ENCODE measurements around the gene PSME3IP1. TPM values are rescaled to one million over a fixed set of nuclear protein-coding genes. Genes with fewer than 3 reads are reported as not detected.

Gene PSME3IP1
- total RNA-seq, 1 experiment from 2014 or later = 103 TPM

DNA sequence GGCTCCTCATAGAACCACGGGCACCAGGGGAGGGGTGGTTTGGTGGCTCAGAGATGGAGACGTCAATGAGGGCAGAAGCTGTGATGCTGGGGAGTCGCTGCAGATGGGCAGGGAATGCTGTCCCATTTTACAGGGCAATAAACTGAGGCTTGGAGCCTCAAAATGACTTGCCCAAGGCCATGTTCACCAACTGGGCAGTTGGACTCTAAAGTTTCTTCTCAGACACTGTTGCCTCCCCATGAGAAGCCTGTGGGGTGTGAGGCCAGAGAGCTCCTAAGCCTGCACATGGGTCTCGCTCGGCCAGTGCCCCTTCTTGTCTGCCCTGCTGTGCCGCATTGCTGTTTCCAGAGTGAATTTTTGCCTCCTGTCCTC lies 54.9 kb downstream of the PSME3IP1 start:
- Mint-ChIP-seq H3K27me3 (ENCODE audit: low read depth) (no peaks in the 10 kb centered on the region), H3K36me3 (ENCODE audit: insufficient read depth in 1 of 3, low read depth in 3 of 3) (no peaks in the 10 kb centered on the region), H3K4me3 (no peak overlapping the region), H3K4me1 (peaks cover 7 to 23% of the 10 kb centered on the region in 2 experiments), H3K27ac (no peak overlapping the region), H3K9me3 (no peaks in the 10 kb centered on the region)
- Histone ChIP-seq H2BK15ac (ENCODE audit: low read depth, low read length) (no peak overlapping the region), H3K27ac (ENCODE audit: insufficient read length, low read depth, low read length) (no peak overlapping the region), H3K9ac (ENCODE audit: extremely low read depth, insufficient read length, low read length) (no peak overlapping the region), H2AK5ac (ENCODE audit: insufficient read length, low read length) (no peak overlapping the region), H3K23ac (ENCODE audit: insufficient read length, low read depth, low read length) (no peak overlapping the region), H3K4ac (ENCODE audit: low read depth, low read length) (no peak overlapping the region), H3T11ph (ENCODE audit: low read length) (no peak overlapping the region), H2BK120ac (ENCODE audit: low read depth, low read length, poor library complexity, severe bottlenecking) (no peak overlapping the region), H3K79me2 (ENCODE audit: insufficient read depth, low read length) (no peaks in the 10 kb centered on the region), H3K9me3 (ENCODE audit: control insufficient read depth, low read depth, low read length) (no peaks in the 10 kb centered on the region), H3K23me2 (ENCODE audit: insufficient read length, low read depth, low read length, poor library complexity, severe bottlenecking) (no peaks in the 10 kb centered on the region), H3K79me1 (ENCODE audit: insufficient read depth, low read depth, low read length, poor library complexity, severe bottlenecking) (no peaks in the 10 kb centered on the region), H3K27me3 (ENCODE audit: insufficient read depth, low read length) (no peaks in the 10 kb centered on the region), H3K14ac (ENCODE audit: insufficient read depth, low read length) (no peak overlapping the region), H4K5ac (ENCODE audit: insufficient read length, low read depth, low read length) (no peak overlapping the region), H2BK12ac (ENCODE audit: insufficient read length, low read depth, low read length) (no peak overlapping the region), H3K18ac (ENCODE audit: insufficient read length, low read depth, low read length) (no peak overlapping the region), H4K8ac (replicated peaks; ENCODE audit: insufficient read length, low read depth, low read length) (no peak overlapping the region), H2BK20ac (ENCODE audit: low read depth, low read length, poor library complexity, severe bottlenecking) (no peak overlapping the region), H3K56ac (ENCODE audit: insufficient read length, low read depth, low read length) (no peak overlapping the region), H3K4me2 (ENCODE audit: insufficient read depth, insufficient read length, low read length) (no peak overlapping the region), H2BK5ac (ENCODE audit: insufficient read length, low read length) (no peak overlapping the region), H4K91ac (ENCODE audit: insufficient read length, low read depth, low read length) (no peak overlapping the region), H2AFZ (ENCODE audit: low read length) (no peak overlapping the region), H3K4me1 (ENCODE audit: insufficient read depth, low read length) (no peaks in the 10 kb centered on the region), H4K20me1 (ENCODE audit: control insufficient read depth, insufficient read depth, insufficient read length) (no peaks in the 10 kb centered on the region)
- DNase-seq = no peak
- WGBS (ENCODE audit: extremely low coverage, insufficient read length, low lambda C conversion rate) = no CpG with 5 or more reads among the region's 6 CpGs
- TF ChIP-seq, protein P1, sequence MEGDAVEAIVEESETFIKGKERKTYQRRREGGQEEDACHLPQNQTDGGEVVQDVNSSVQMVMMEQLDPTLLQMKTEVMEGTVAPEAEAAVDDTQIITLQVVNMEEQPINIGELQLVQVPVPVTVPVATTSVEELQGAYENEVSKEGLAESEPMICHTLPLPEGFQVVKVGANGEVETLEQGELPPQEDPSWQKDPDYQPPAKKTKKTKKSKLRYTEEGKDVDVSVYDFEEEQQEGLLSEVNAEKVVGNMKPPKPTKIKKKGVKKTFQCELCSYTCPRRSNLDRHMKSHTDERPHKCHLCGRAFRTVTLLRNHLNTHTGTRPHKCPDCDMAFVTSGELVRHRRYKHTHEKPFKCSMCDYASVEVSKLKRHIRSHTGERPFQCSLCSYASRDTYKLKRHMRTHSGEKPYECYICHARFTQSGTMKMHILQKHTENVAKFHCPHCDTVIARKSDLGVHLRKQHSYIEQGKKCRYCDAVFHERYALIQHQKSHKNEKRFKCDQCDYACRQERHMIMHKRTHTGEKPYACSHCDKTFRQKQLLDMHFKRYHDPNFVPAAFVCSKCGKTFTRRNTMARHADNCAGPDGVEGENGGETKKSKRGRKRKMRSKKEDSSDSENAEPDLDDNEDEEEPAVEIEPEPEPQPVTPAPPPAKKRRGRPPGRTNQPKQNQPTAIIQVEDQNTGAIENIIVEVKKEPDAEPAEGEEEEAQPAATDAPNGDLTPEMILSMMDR (conservative IDR thresholded peaks at IDR 0.05) = no peak

All from H9 (cell line).